Measurements from ENCODE around the gene GLI1. TPM values are rescaled to one million over a fixed set of nuclear protein-coding genes. Genes with fewer than 3 reads are reported as not detected.

Gene GLI1
- polyA plus RNA-seq, 1 of the 3 experiments (the other 2 are of a cell fraction): 0.90 TPM

- Histone ChIP-seq H3K4me3 (ENCODE audit: low read depth in 2 of 2, low read length in 1 of 2) (no peak overlapping the region), H2AFZ (ENCODE audit: low read depth) (no peak overlapping the region), H3K9ac (no peak overlapping the region), H3K9me2 (no peaks in the 10 kb centered on the region), H3K36me3 (replicated peaks in 1 of 2; ENCODE audit: control insufficient read depth in 1 of 2, insufficient read depth in 2 of 2, low read length in 1 of 2) (no peaks in the 10 kb centered on the region), H3K4me1 (ENCODE audit: control insufficient read depth in 1 of 2, insufficient read depth in 2 of 2, low read depth in 1 of 2, low read length in 1 of 2) (peaks cover 6 to 20% of the 10 kb centered on the region in 2 experiments; a peak in 2 of 4 replicates), H3K9me3 (no peaks in the 10 kb centered on the region), H3K79me2 (ENCODE audit: insufficient read depth) (no peaks in the 10 kb centered on the region), H3F3A (replicated peaks; ENCODE audit: insufficient read depth) (no peaks in the 10 kb centered on the region), H3K27ac (ENCODE audit: low read depth in 2 of 2, low read length in 1 of 2) (no peak overlapping the region), H3K27me3 (ENCODE audit: insufficient read depth) (no peaks in the 10 kb centered on the region), H3K4me2 (no peak overlapping the region), H4K20me1 (ENCODE audit: insufficient read depth) (no peaks in the 10 kb centered on the region)
- WGBS (ENCODE audit: low lambda C conversion rate): 94% methylated on average over 2 of the region's 2 CpGs
- ChIA-PET CTCF (interaction anchor here (1.0 to 13.7 kb wide), 16 partner anchors 10 to 241 kb away, joined by 3 to 391 read pairs (median 15); partner anchors contain the start of gene ARHGAP9), POLR2A (no interaction called here)
- TF ChIP-seq NRF1 (IDR thresholded peaks at IDR 0.05; ENCODE audit: low read depth, low read length) (no peak), PBX3 (IDR thresholded peaks at IDR 0.05) (no peak), JUND (IDR thresholded peaks at IDR 0.05) (no peak), ZBTB33 (IDR thresholded peaks at IDR 0.05; ENCODE audit: borderline replicate concordance, low read depth) (no peak), FOXJ3 (CRISPR knock-in tag; IDR thresholded peaks at IDR 0.05) (no peak), GATA2 (CRISPR knock-in tag; IDR thresholded peaks at IDR 0.05) (no peak), FOXM1 (IDR thresholded peaks at IDR 0.05; ENCODE audit: low read depth) (no peak), YY1 (IDR thresholded peaks at IDR 0.05; ENCODE audit: low read depth) (no peak), RXRA (IDR thresholded peaks at IDR 0.05; ENCODE audit: borderline replicate concordance, low read depth) (no peak), MAX (IDR thresholded peaks at IDR 0.05; ENCODE audit: low read depth) (no peak), GABPA (IDR thresholded peaks at IDR 0.05; ENCODE audit: low read depth) (no peak), SMC3 (IDR thresholded peaks at IDR 0.05; ENCODE audit: low read depth, low read length) (no peak), REST (IDR thresholded peaks at IDR 0.05; ENCODE audit: low read depth, low read length) (no peak), CHD2 (IDR thresholded peaks at IDR 0.05; ENCODE audit: low read length, partially characterized antibody) (no peak), SIN3A (IDR thresholded peaks at IDR 0.05; ENCODE audit: borderline replicate concordance, low read depth, low read length) (no peak), CTCF (IDR thresholded peaks at IDR 0.05) (no peak), NFIC (IDR thresholded peaks at IDR 0.05; ENCODE audit: borderline replicate concordance) (no peak), FOSL2 (IDR thresholded peaks at IDR 0.05; ENCODE audit: borderline replicate concordance, low read depth) (no peak)
- no peak for DNase-seq
Measured at GRCh38 chr12:57454213-57454565, 5.4 kb upstream of the GLI1 start.

Data from SK-N-SH (cell line).